Large intestine (tissue), 1 donor: ENCODE measurements around the gene LRRC39. TPM values are rescaled to one million over a fixed set of nuclear protein-coding genes. Genes with fewer than 3 reads are reported as not detected.

Experiments used
- polyA plus RNA-seq: library from polyadenylated mRNA; unstranded; fragments of 120-200 nt; gene quantifications from one replicate; pipeline ENCODE4 v1.2.1, GENCODE V29; 2013

LRRC39 gene
- polyA plus RNA-seq, 1 donor, result 2.0 TPM

Other genes with a start within 250 kb of the LRRC39 start
- 78.9 TPM for gene SLC35A3, start 208.3 kb downstream of the LRRC39 start, polyA plus RNA-seq
- 5.8 TPM for gene SASS6, start 45.3 kb downstream of the LRRC39 start, polyA plus RNA-seq
- gene TRMT13, start 45.1 kb downstream of the LRRC39 start, polyA plus RNA-seq, result 31.1 TPM
- gene DBT, start 71.6 kb upstream of the LRRC39 start, polyA plus RNA-seq, result 10.8 TPM
- gene RTCA, start 88.0 kb upstream of the LRRC39 start, polyA plus RNA-seq, result 47.8 TPM
- gene CDC14A, start 174.2 kb upstream of the LRRC39 start, polyA plus RNA-seq, result 15.7 TPM